GM21528 (cell line): ENCODE data around the gene LRRC56.
"Not testable (repeated sequence)": the region's sequence is repeated elsewhere in the genome, so short reads cannot be mapped to it uniquely, and the experiment has no call there.

ENCODE experiments used
- ATAC-seq: cut with Tn5 transposase; IDR thresholded peaks from one replicate; pipeline ENCODE4 v1.9.1; 2021; ENCODE audit warnings: mild to moderate bottlenecking, moderate library complexity; ENCODE audit not compliant: unreplicated experiment, low FRiP score

The LRRC56 gene

GRCh38 chr11:501001-501682 lies 36.2 kb upstream of the LRRC56 start:
- no peak for ATAC-seq

- ATAC-seq = no peak
Observed at GRCh38 chr11:501683-502287, 35.5 kb upstream of the LRRC56 start.

- ATAC-seq = no peak
Observed at GRCh38 chr11:502288-503178, 34.8 kb upstream of the LRRC56 start.

GRCh38 chr11:503179-503981 lies 33.9 kb upstream of the LRRC56 start:
- ATAC-seq = no peak

GRCh38 chr11:504053-504993 lies 33.0 kb upstream of the LRRC56 start:
- ATAC-seq = no peak

- ATAC-seq = no peak
Observed at GRCh38 chr11:504994-505344, 32.4 kb upstream of the LRRC56 start.

- peak; percentile 74 for ATAC-seq
Observed at GRCh38 chr11:506238-506994, 30.9 kb upstream of the LRRC56 start.

GRCh38 chr11:506995-507726 lies 30.2 kb upstream of the LRRC56 start, which contains the start of gene RNH1:
Gene RNH1, minus strand, starts transcription at chr11:507242. Its CDS starts 5,080 bp downstream, at chr11:502162.
- peak; percentile 44 for ATAC-seq

- no peak for ATAC-seq
Observed at GRCh38 chr11:507727-508515, 29.4 kb upstream of the LRRC56 start.

- ATAC-seq = no peak
Observed at GRCh38 chr11:508956-509355, 28.4 kb upstream of the LRRC56 start.

GRCh38 chr11:512761-513595 lies 24.3 kb upstream of the LRRC56 start:
- no peak for ATAC-seq

GRCh38 chr11:514606-515005 lies 22.7 kb upstream of the LRRC56 start:
- ATAC-seq = no peak

- no peak for ATAC-seq
Observed at GRCh38 chr11:515131-515530, 22.2 kb upstream of the LRRC56 start.

- ATAC-seq = no peak
Observed at GRCh38 chr11:516400-516799, 20.9 kb upstream of the LRRC56 start.

- ATAC-seq = not testable (repeated sequence)
Observed at GRCh38 chr11:516918-517685, 20.2 kb upstream of the LRRC56 start.
